OCI-LY1 (cell line): ENCODE measurements around the gene FMNL3.

ENCODE experiments used
- EZH2 ChIP-seq: fragments of 200-600 bp; sonication (generic), shearing (Covaris generic); IDR thresholded peaks from 2 replicates; pipeline ENCODE4 v1.8.0; 2017; ENCODE audit warnings: borderline replicate concordance, mixed run types, mild to moderate bottlenecking, antibody characterized with exemption, low read length, moderate library complexity, mixed read lengths
- TF ChIP-seq, protein P1 (sequence below): fragments of 200-600 bp; sonication (generic), shearing (Covaris generic); IDR thresholded peaks from 2 replicates; pipeline ENCODE4 v1.5.1; 2017; ENCODE audit warnings: mild to moderate bottlenecking, antibody characterized with exemption, low read length, moderate library complexity, mixed read lengths

DNA sequence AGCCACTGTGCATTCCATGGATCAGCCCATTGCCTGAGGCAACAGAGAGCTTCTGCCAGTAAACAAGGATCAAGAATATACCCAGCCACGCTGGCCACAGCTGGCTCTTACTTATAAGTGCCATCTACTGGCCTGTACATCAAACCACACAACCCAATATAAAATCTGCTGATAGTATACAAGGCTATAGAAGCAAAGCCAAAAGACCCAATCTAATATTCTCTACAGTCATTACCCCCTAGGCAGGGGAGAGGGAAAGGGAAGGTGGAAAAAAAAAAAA, 97.4 kb downstream of the FMNL3 start:
- TF ChIP-seq EZH2 = no peak
- TF ChIP-seq, protein P1, sequence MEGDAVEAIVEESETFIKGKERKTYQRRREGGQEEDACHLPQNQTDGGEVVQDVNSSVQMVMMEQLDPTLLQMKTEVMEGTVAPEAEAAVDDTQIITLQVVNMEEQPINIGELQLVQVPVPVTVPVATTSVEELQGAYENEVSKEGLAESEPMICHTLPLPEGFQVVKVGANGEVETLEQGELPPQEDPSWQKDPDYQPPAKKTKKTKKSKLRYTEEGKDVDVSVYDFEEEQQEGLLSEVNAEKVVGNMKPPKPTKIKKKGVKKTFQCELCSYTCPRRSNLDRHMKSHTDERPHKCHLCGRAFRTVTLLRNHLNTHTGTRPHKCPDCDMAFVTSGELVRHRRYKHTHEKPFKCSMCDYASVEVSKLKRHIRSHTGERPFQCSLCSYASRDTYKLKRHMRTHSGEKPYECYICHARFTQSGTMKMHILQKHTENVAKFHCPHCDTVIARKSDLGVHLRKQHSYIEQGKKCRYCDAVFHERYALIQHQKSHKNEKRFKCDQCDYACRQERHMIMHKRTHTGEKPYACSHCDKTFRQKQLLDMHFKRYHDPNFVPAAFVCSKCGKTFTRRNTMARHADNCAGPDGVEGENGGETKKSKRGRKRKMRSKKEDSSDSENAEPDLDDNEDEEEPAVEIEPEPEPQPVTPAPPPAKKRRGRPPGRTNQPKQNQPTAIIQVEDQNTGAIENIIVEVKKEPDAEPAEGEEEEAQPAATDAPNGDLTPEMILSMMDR = peak; percentile 20; the same call in 1 of the 2 replicates
